ENCODE measurements around the gene DROSHA. TPM values are rescaled to one million over a fixed set of nuclear protein-coding genes. Genes with fewer than 3 reads are reported as not detected.

Gene DROSHA
- total and polyA plus RNA-seq, 2 of the 8 experiments (the other 6 are each of a cell fraction or from before 2014, with no cell fraction given) = 65.9 to 122 TPM

DNA sequence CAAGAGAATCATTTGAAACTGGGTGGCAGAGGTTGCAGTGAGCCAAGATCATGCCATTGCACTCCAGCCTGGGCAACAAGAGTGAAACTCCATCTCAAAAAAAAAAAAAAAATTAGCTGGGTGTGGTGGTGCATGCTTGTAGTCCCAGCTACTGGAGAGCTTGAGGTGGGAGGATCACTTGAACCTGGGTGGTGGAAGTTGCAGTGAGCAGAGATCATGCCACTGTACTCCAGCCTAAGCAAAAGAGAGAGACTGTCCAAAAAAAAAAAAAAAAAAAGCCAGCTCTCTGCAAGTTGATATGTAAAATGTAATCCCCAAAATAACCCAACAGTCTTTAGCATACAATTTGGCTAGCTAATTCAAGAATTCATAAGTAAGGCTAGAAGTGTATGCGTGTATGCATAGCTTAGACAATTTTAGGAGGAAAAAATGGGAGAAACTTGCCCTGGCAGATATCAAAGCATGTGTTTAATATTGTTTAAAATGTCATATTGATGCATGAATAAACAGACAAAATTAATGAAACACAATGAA is 36.5 kb upstream of the DROSHA start:
- Histone ChIP-seq H2AFZ (ENCODE audit: low read length) (no peak overlapping the region), H3K18ac (ENCODE audit: extremely low read depth, low read length) (no peak overlapping the region), H4K20me1 (replicated peaks in 1 of 2; ENCODE audit: control insufficient read depth in 1 of 2, insufficient read depth in 2 of 2, low read length in 2 of 2) (no peaks in the 10 kb centered on the region), H3K27ac (ENCODE audit: low read depth, low read length) (no peak overlapping the region), H2BK15ac (ENCODE audit: low read length) (no peak overlapping the region), H2AK5ac (ENCODE audit: low read depth, low read length) (no peak overlapping the region), H3K4me3 (ENCODE audit: extremely low read depth in 1 of 4, insufficient read depth in 2 of 4, low read depth in 3 of 4, low read length in 4 of 4) (no peak overlapping the region), H4K5ac (ENCODE audit: insufficient read length, low read depth, low read length) (no peak overlapping the region), H3K4ac (replicated peaks; ENCODE audit: insufficient read length, low read depth, low read length) (no peak overlapping the region), H4K8ac (ENCODE audit: extremely low read depth, insufficient read depth, low read length) (no peak overlapping the region), H3K4me1 (replicated peaks in 1 of 4; ENCODE audit: control insufficient read depth in 3 of 4, insufficient read depth in 4 of 4, low read length in 3 of 4) (no peaks in the 10 kb centered on the region), H3K56ac (replicated peaks; ENCODE audit: insufficient read length, low read depth, low read length) (no peak overlapping the region), H2BK20ac (ENCODE audit: low read length) (no peak overlapping the region), H4K91ac (replicated peaks; ENCODE audit: insufficient read length, low read length) (no peak overlapping the region), H3K23ac (ENCODE audit: insufficient read length) (no peak overlapping the region), H2BK5ac (ENCODE audit: low read depth, low read length) (no peak overlapping the region), H3K23me2 (ENCODE audit: low read depth, low read length) (no peaks in the 10 kb centered on the region), H3K36me3 (ENCODE audit: control insufficient read depth in 2 of 4, insufficient read depth in 4 of 4, low read length in 3 of 4) (no peaks in the 10 kb centered on the region), H3K79me2 (ENCODE audit: control insufficient read depth in 1 of 2, insufficient read depth in 2 of 2, low read length in 2 of 2) (no peaks in the 10 kb centered on the region), H3K27me3 (replicated peaks in 1 of 4; ENCODE audit: control insufficient read depth in 3 of 4, extremely low read depth in 1 of 4, insufficient read depth in 3 of 4, low read length in 3 of 4) (no peaks in the 10 kb centered on the region), H2BK12ac (ENCODE audit: low read depth, low read length) (no peak overlapping the region), H3K4me2 (ENCODE audit: insufficient read depth in 1 of 2, low read depth in 2 of 2, low read length in 2 of 2) (no peak overlapping the region), H2BK120ac (replicated peaks; ENCODE audit: low read depth, low read length) (no peak overlapping the region), H3K9me3 (ENCODE audit: insufficient read depth in 2 of 2, low read depth in 1 of 2, low read length in 1 of 2) (peaks cover 8 to 9% of the 10 kb centered on the region in 2 experiments; a peak in 2 of 4 replicates), H3K79me1 (ENCODE audit: low read depth, low read length) (no peaks in the 10 kb centered on the region), H3K14ac (ENCODE audit: insufficient read length) (no peak overlapping the region), H3K9ac (replicated peaks in 1 of 4; ENCODE audit: extremely low read depth in 1 of 4, low read depth in 3 of 4, low read length in 3 of 4) (no peak overlapping the region)
- ChIA-PET POLR2A (ENCODE audit: partially characterized antibody) (interaction anchor here (0.8 kb wide), 1 partner anchor 12 kb away, joined by 3 read pairs; no protein-coding TSS in a partner anchor), CTCF (ENCODE audit: partially characterized antibody) (interaction anchor here (1.2 kb wide), 1 partner anchor 9 kb away, joined by 3 read pairs; no protein-coding TSS in a partner anchor)
- DNase-seq (ENCODE audit: low read depth in 1 of 2, low spot score in 2 of 2) (no peak), FAIRE-seq (no peak)
- WGBS, 2 experiments (ENCODE audit: extremely low coverage in 1 of 2, insufficient coverage in 1 of 2, insufficient read length in 1 of 2, insufficient replicate concordance in 2 of 2, low coverage in 1 of 2, low lambda C conversion rate in 2 of 2, missing lambda C conversion rate in 1 of 2) = 94% methylated on average over 1 of the region's 1 CpG; no CpG with 5 or more reads in 1 of the 2 experiments
- no peak for TF ChIP-seq POLR2AphosphoS5 (IDR thresholded peaks at IDR 0.05; ENCODE audit: low read depth, low read length)
- no peak for TF ChIP-seq E2F6 (IDR thresholded peaks at IDR 0.05)
- TF ChIP-seq SP1 (IDR thresholded peaks at IDR 0.05; ENCODE audit: low read depth, low read length) = no peak
- TF ChIP-seq PHF8 (conservative IDR thresholded peaks at IDR 0.05; ENCODE audit: low read depth, low read length) = no peak
- TF ChIP-seq ATF3 (IDR thresholded peaks at IDR 0.05; ENCODE audit: insufficient read depth, low read depth, low read length) = no peak
- no peak for TF ChIP-seq SUZ12 (IDR thresholded peaks at IDR 0.05; ENCODE audit: low read length)
- no peak for TF ChIP-seq CBX5 (IDR thresholded peaks at IDR 0.05; ENCODE audit: low read depth, low read length)
- TF ChIP-seq SP4 (IDR thresholded peaks at IDR 0.05; ENCODE audit: low read length) = no peak
- TF ChIP-seq TAF7 (optimal IDR thresholded peaks at IDR 0.05; ENCODE audit: borderline replicate concordance, low read depth, low read length) = no peak
- no peak for TF ChIP-seq BRCA1 (IDR thresholded peaks at IDR 0.05; ENCODE audit: low read depth, low read length)
- TF ChIP-seq CEBPB (IDR thresholded peaks at IDR 0.05; ENCODE audit: low read depth, low read length) = no peak

All from H1 (cell line).